Stimulated activated CD4-positive, alpha-beta T cell treated with anti-CD3 and anti-CD28 coated beads, Interleukin-12 subunit alpha, Interleukin-12 subunit beta, amount 100 ng/mL, for 24 hours (primary cell): ENCODE data around the gene ZNF366.

Experiments used
- DNase-seq, 2 experiments: peaks; one replicate each; pipeline ENCODE4 v3.0.0-alpha.2; 2020; ENCODE audit warnings: low read depth in 2 of 2

ZNF366 gene

GRCh38 chr5:72494623-72495124, 12.5 kb downstream of the ZNF366 start:
- no peak for DNase-seq

- DNase-seq, result no peak
These were observed 17.7 kb downstream of the ZNF366 start for GRCh38 chr5:72489536-72489935.

- no peak for DNase-seq
These were observed 18.5 kb downstream of the ZNF366 start for GRCh38 chr5:72488756-72489155.

GRCh38 chr5:72487177-72487576, 20.0 kb downstream of the ZNF366 start:
- DNase-seq, result no peak

GRCh38 chr5:72486371-72486770, 20.8 kb downstream of the ZNF366 start:
- DNase-seq, result no peak

GRCh38 chr5:72485430-72485974, 21.7 kb downstream of the ZNF366 start:
- no peak for DNase-seq

GRCh38 chr5:72482046-72482445, 25.2 kb downstream of the ZNF366 start:
- DNase-seq, result no peak

GRCh38 chr5:72480841-72481240, 26.4 kb downstream of the ZNF366 start:
- DNase-seq, result no peak

- no peak for DNase-seq
These were observed 27.3 kb downstream of the ZNF366 start for GRCh38 chr5:72479921-72480320.

GRCh38 chr5:72478684-72479083, 28.5 kb downstream of the ZNF366 start:
- DNase-seq, result no peak

GRCh38 chr5:72478276-72478675, 28.9 kb downstream of the ZNF366 start:
- DNase-seq, result no peak

GRCh38 chr5:72477644-72478043, 29.6 kb downstream of the ZNF366 start:
- DNase-seq, result no peak

GRCh38 chr5:72477176-72477575, 30.0 kb downstream of the ZNF366 start:
- DNase-seq, result no peak

GRCh38 chr5:72476721-72477120, 30.5 kb downstream of the ZNF366 start:
- no peak for DNase-seq

- DNase-seq, result no peak
These were observed 30.9 kb downstream of the ZNF366 start for GRCh38 chr5:72476275-72476674.

- no peak for DNase-seq
These were observed 32.7 kb downstream of the ZNF366 start for GRCh38 chr5:72474516-72474915.

GRCh38 chr5:72474046-72474500, 33.1 kb downstream of the ZNF366 start:
- no peak for DNase-seq

- DNase-seq, result no peak
These were observed 34.4 kb downstream of the ZNF366 start for GRCh38 chr5:72472666-72473422.

- no peak for DNase-seq
These were observed 35.2 kb downstream of the ZNF366 start for GRCh38 chr5:72472031-72472430.

- DNase-seq, result no peak
These were observed 36.4 kb downstream of the ZNF366 start for GRCh38 chr5:72470826-72471225.

- no peak for DNase-seq
These were observed 38.6 kb downstream of the ZNF366 start for GRCh38 chr5:72468606-72469005.

- no peak for DNase-seq
These were observed 39.2 kb downstream of the ZNF366 start for GRCh38 chr5:72468024-72468423.

GRCh38 chr5:72467461-72467860, 39.7 kb downstream of the ZNF366 start:
- no peak for DNase-seq
